Vagina (tissue), 2 donors: ENCODE data around the gene ITIH1. TPM values are rescaled to one million over a fixed set of nuclear protein-coding genes. Genes with fewer than 3 reads are reported as not detected.

Experiments
- DNase-seq, 2 donors: peaks; one replicate each; pipeline ENCODE4 v3.0.0-alpha.2; 2017; ENCODE audit errors: extremely low spot score in 2 of 2
- H3K27ac ChIP-seq: fragments of 200-600 bp; sonication (generic); one replicate; pipeline ENCODE4 v1.5.1; 2019
- H3K27me3 ChIP-seq: fragments of 200-600 bp; sonication (generic); one replicate; pipeline ENCODE4 v1.5.1; 2019
- H3K36me3 ChIP-seq, 2 donors: fragments of 200-600 bp; sonication (generic); one replicate each; pipeline ENCODE4 v1.5.1; 2017 to 2019
- H3K4me1 ChIP-seq: fragments of 200-600 bp; sonication (generic); one replicate; pipeline ENCODE4 v1.5.1; 2019
- H3K4me3 ChIP-seq, 2 donors: fragments of 200-600 bp; sonication (generic); 1 replicate in 1 of 2; 2 replicates in 1 of 2; pipeline ENCODE4 v1.5.1; 2016 to 2019
- H3K9me3 ChIP-seq: fragments of 200-600 bp; sonication (generic); one replicate; pipeline ENCODE4 v1.5.1; 2019
- CTCF ChIP-seq, 3 experiments: fragments of 450-650 bp in 2 of 3; fragments of 200-600 bp in 1 of 3; sonication (generic) in 1 of 3; IDR thresholded peaks; one replicate each; pipeline ENCODE4 v1.5.1; 2017 to 2019; ENCODE audit warnings: antibody characterized with exemption in 3 of 3, mild to moderate bottlenecking in 2 of 3, moderate library complexity in 2 of 3
- POLR2A ChIP-seq, 2 donors: fragments of 450-650 bp; IDR thresholded peaks; one replicate each; pipeline ENCODE4 v1.6.1; 2017; ENCODE audit warnings: antibody characterized with exemption in 2 of 2, mild to moderate bottlenecking in 2 of 2, moderate library complexity in 2 of 2
- POLR2AphosphoS5 ChIP-seq, 2 donors: sonication (generic); formaldehyde crosslinking; IDR thresholded peaks; one replicate each; pipeline ENCODE4 v1.9.0; 2017; ENCODE audit warnings: antibody characterized with exemption in 2 of 2, mild to moderate bottlenecking in 2 of 2, low read depth in 1 of 2; ENCODE audit not compliant: insufficient read depth in 1 of 2
- intact Hi-C: fragments of 100-400 bp; cut with DNase I; formaldehyde crosslinking; loops from one replicate; pipeline ENCODE4 v1.15.1; 2023
- total RNA-seq: library from RNA; depleted of rRNA; stranded (reverse); fragments of >200 nt; gene quantifications from one replicate; pipeline ENCODE4 v1.2.3, GENCODE V29; 2016

The ITIH1 gene
- total RNA-seq, 1 donor from 2014 or later: 0.98 TPM

GRCh38 chr3:52811452-52812011, 34.1 kb downstream of the ITIH1 start:
- no peaks in the 10 kb centered on the region for H3K27me3 ChIP-seq
- no peak overlapping the region for H3K4me3 ChIP-seq
- no peak for TF ChIP-seq CTCF (IDR thresholded peaks at IDR 0.05)
- TF ChIP-seq POLR2AphosphoS5 (IDR thresholded peaks at IDR 0.05; ENCODE audit: insufficient read depth in 1 of 2, low read depth in 1 of 2): no peak
- TF ChIP-seq POLR2A (IDR thresholded peaks at IDR 0.05): no peak
- H3K36me3 ChIP-seq: no peaks in the 10 kb centered on the region
- intact Hi-C loops: no loop called here
- no peaks in the 10 kb centered on the region for H3K4me1 ChIP-seq
- no peak overlapping the region for H3K27ac ChIP-seq
- H3K9me3 ChIP-seq: no peaks in the 10 kb centered on the region
- DNase-seq: no peak

GRCh38 chr3:52813810-52814209, 36.4 kb downstream of the ITIH1 start:
- Histone ChIP-seq H3K4me3 (no peak overlapping the region), H3K9me3 (no peaks in the 10 kb centered on the region), H3K36me3 (no peaks in the 10 kb centered on the region), H3K27ac (no peak overlapping the region), H3K4me1 (no peaks in the 10 kb centered on the region), H3K27me3 (no peaks in the 10 kb centered on the region)
- intact Hi-C loops: no loop called here
- TF ChIP-seq POLR2AphosphoS5 (IDR thresholded peaks at IDR 0.05; ENCODE audit: insufficient read depth in 1 of 2, low read depth in 1 of 2): no peak
- no peak for DNase-seq

- Histone ChIP-seq H3K27me3 (no peaks in the 10 kb centered on the region), H3K4me1 (no peaks in the 10 kb centered on the region), H3K4me3 (no peak overlapping the region), H3K36me3 (no peaks in the 10 kb centered on the region), H3K9me3 (no peaks in the 10 kb centered on the region), H3K27ac (no peak overlapping the region)
- TF ChIP-seq CTCF (IDR thresholded peaks at IDR 0.05) (no peak), POLR2A (IDR thresholded peaks at IDR 0.05) (no peak), POLR2AphosphoS5 (IDR thresholded peaks at IDR 0.05; ENCODE audit: insufficient read depth in 1 of 2, low read depth in 1 of 2) (no peak)
- intact Hi-C loops: no loop called here
- DNase-seq: no peak
Measured at GRCh38 chr3:52816199-52816598, 38.8 kb downstream of the ITIH1 start.

DNA sequence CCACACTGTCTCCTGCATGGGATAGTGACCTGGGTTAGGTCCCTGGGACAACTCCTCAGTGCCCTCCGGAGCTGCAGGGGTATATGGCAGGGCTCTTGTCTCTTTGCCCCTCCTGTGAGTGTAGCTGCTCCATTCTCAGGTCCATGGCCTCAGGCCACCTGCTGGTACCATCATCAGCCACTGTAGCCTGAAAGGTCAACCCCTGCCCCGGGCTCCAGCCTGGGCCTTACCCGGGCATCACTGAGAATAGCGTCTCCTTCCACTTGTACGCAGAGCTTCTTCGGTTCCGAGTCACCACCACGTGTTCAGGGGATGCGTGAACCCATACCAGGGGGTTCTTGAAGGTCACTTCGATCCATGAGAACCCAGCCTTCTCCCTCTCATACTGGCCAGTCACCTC, 39.3 kb downstream of the ITIH1 start:
- no peak overlapping the region for H3K4me3 ChIP-seq
- TF ChIP-seq POLR2A (IDR thresholded peaks at IDR 0.05) (no peak), POLR2AphosphoS5 (IDR thresholded peaks at IDR 0.05; ENCODE audit: insufficient read depth in 1 of 2, low read depth in 1 of 2) (no peak)
- DNase-seq: no peak

GRCh38 chr3:52817221-52817620, 39.8 kb downstream of the ITIH1 start:
- no peak overlapping the region for H3K27ac ChIP-seq
- no peaks in the 10 kb centered on the region for H3K9me3 ChIP-seq
- DNase-seq: no peak
- no peaks in the 10 kb centered on the region for H3K36me3 ChIP-seq
- H3K27me3 ChIP-seq: no peaks in the 10 kb centered on the region
- H3K4me3 ChIP-seq: no peak overlapping the region
- H3K4me1 ChIP-seq: no peaks in the 10 kb centered on the region
- intact Hi-C loops: no loop called here
- TF ChIP-seq CTCF (IDR thresholded peaks at IDR 0.05) (no peak), POLR2A (IDR thresholded peaks at IDR 0.05) (no peak), POLR2AphosphoS5 (IDR thresholded peaks at IDR 0.05; ENCODE audit: insufficient read depth in 1 of 2, low read depth in 1 of 2) (no peak)

More for the DNA sequence above, 39.3 kb downstream of the ITIH1 start:
- H3K9me3 ChIP-seq: no peaks in the 10 kb centered on the region
- H3K36me3 ChIP-seq: no peaks in the 10 kb centered on the region
- intact Hi-C loops: no loop called here
- no peaks in the 10 kb centered on the region for H3K27me3 ChIP-seq
- H3K27ac ChIP-seq: no peak overlapping the region
- H3K4me1 ChIP-seq: no peaks in the 10 kb centered on the region

DNA sequence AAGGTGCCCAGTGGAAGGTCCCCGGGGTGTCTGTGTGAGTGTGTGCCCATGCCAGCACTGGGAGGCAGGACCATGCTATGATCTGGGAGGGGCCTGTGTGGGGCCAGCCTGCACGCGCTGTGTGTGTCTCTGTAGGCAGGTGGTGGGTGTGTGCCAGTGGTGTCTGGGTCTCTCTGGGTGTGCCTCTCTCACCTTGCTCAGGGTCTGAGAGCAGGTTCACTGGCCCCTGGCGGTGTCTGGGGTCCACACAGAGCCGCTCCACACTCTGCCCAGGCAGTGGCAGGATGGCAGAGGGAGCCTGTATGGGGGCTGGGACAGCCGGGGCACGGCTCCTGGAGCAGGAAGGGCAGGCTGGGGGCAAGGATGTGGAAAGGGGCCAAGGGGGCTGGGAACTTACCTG, 40.5 kb downstream of the ITIH1 start:
- no peak for DNase-seq
- Histone ChIP-seq H3K27ac (no peak overlapping the region), H3K36me3 (no peaks in the 10 kb centered on the region), H3K9me3 (no peaks in the 10 kb centered on the region), H3K27me3 (no peaks in the 10 kb centered on the region), H3K4me3 (no peak overlapping the region), H3K4me1 (no peaks in the 10 kb centered on the region)
- intact Hi-C loops: no loop called here
- TF ChIP-seq POLR2A (IDR thresholded peaks at IDR 0.05): no peak
